ENCODE measurements around the gene TMEM33.

TMEM33 gene

DNA sequence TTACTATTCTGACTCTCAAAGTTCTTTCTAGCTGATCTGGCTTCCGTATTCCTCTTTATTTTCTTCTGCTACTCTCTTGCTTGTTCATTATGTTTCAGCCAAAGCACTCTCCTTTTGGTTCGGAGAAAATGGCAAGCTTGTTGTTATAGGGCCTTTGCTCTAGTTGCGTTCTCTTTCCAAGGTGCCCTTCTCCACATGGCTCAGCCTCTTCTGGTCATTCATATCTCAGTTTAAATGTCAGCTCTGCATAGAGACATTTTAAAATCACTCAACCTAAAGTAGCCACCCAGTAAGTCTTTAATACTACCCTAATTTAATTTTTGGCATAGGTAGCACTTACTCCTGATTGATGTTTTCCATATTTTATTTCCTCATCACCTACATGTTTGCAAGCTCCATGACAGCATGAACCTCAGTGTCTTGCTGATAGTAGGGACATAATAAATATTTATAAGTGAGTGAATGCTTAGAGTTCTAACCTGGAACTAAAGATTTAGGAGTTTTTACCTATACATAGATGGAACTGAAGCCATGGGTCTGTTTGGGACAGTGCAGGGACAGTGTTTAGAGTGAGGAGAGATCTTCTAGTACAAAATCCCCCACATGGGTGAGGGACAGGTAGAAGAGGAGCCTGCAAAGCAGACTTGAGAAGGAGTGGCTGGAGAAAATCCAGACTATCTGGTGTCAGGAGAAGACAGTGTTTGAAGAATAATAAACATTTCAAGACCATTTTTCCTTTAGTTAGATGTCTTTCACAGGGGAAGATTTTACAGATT, 73.0 kb downstream of the TMEM33 start:
- DNase-seq, result no peak
